Panc1 (cell line): Measurements from ENCODE around the gene PTTG1IP. TPM values are rescaled to one million over a fixed set of nuclear protein-coding genes. Genes with fewer than 3 reads are reported as not detected.

Experiments used
- ATAC-seq: fragments of 200-7000 bp; cut with Tn5 transposase; 2 replicates; pipeline ENCODE4 v1.9.1; 2020; ENCODE audit warnings: mild to moderate bottlenecking, moderate library complexity
- BruUV-seq: library from RNA; stranded (reverse); fragments of 400-500 nt; replicated peaks from 2 replicates; lab custom pipeline; 2021; lab: Mats Ljungman, UMichigan
- CTCF ChIA-PET: fragments of 300-600 bp; sonication (Branson Sonifier 250); formaldehyde crosslinking; loops from one replicate; lab custom pipeline; 2022; ENCODE audit warnings: antibody characterized with exemption; lab: Charles Lee
- POLR2A ChIA-PET: fragments of 300-600 bp; sonication (Branson Sonifier 250); formaldehyde crosslinking; loops from one replicate; lab custom pipeline; 2022; ENCODE audit warnings: antibody characterized with exemption; lab: Charles Lee
- DNase-seq: peaks from one replicate; pipeline ENCODE4 v3.0.0-alpha.2; 2010; ENCODE audit warnings: low read depth, low spot score
- H3K27ac ChIP-seq: 2 replicates; pipeline ENCODE4 v1.5.1; 2011; ENCODE audit warnings: mild to moderate bottlenecking, low read length, inconsistent platforms
- H3K27me3 ChIP-seq: fragments of 200-500 bp; sonication (Bioruptor generic); 2 replicates; pipeline ENCODE4 v1.6.0; 2014; ENCODE audit warnings: low read length, inconsistent platforms; ENCODE audit not compliant: control insufficient read depth, insufficient read depth
- H3K36me3 ChIP-seq: fragments of 200-500 bp; sonication (Bioruptor generic); 2 replicates; pipeline ENCODE4 v1.5.1; 2014; ENCODE audit warnings: inconsistent platforms, mild to moderate bottlenecking, low read length, moderate library complexity; ENCODE audit not compliant: control insufficient read depth, insufficient read depth
- H3K4me1 ChIP-seq: 2 replicates; pipeline ENCODE4 v1.5.1; 2011; ENCODE audit warnings: inconsistent platforms, mild to moderate bottlenecking, low read length, moderate library complexity; ENCODE audit not compliant: control insufficient read depth, insufficient read depth
- H3K4me3 ChIP-seq, 2 experiments: 2 replicates each; pipeline ENCODE4 v1.5.1; 2011 to 2012; ENCODE audit warnings: low read depth in 2 of 2, low read length in 2 of 2, mild to moderate bottlenecking in 2 of 2, inconsistent platforms in 1 of 2, moderate library complexity in 1 of 2
- H3K9me3 ChIP-seq: fragments of 200-500 bp; sonication (Bioruptor generic); 2 replicates; pipeline ENCODE4 v1.5.1; 2014; ENCODE audit warnings: low read depth, mild to moderate bottlenecking, inconsistent platforms, low read length, moderate library complexity; ENCODE audit not compliant: control insufficient read depth, insufficient read depth
- CTCF ChIP-seq: fragments of 450-650 bp; IDR thresholded peaks from 2 replicates; pipeline ENCODE4 v1.5.1; 2017; ENCODE audit warnings: mild to moderate bottlenecking
- POLR2AphosphoS5 ChIP-seq: IDR thresholded peaks from 2 replicates; pipeline ENCODE4 v1.6.1; 2012; ENCODE audit warnings: mild to moderate bottlenecking, low read depth, low read length, moderate library complexity
- SIN3A ChIP-seq: IDR thresholded peaks from 2 replicates; pipeline ENCODE4 v1.6.1; 2012; ENCODE audit warnings: low read depth, mild to moderate bottlenecking, low read length, moderate library complexity, borderline replicate concordance; ENCODE audit not compliant: insufficient read depth
- TCF7L2 ChIP-seq: IDR thresholded peaks from 2 replicates; pipeline ENCODE4 v1.6.1; 2011; ENCODE audit warnings: mild to moderate bottlenecking, low read depth, low read length, inconsistent platforms
- in situ Hi-C: cut with HindIII; loops from 2 replicates; pipeline ENCODE4 v1.10.0; 2016; ENCODE audit warnings: low sequenced_read_pairs, low pct_unique_long_range_greater_than_20kb
- intact Hi-C: fragments of 100-400 bp; cut with micrococcal nuclease; formaldehyde crosslinking; loops from one replicate; pipeline ENCODE4 v1.10.0; 2022; ENCODE audit not compliant: unreplicated experiment
- total RNA-seq: library from RNA; stranded (reverse); gene quantifications from one replicate; pipeline ENCODE4 v1.2.1, GENCODE V29; 2021; ENCODE audit not compliant: unreplicated experiment
- TF ChIP-seq, protein P1 (sequence below), 2 experiments: IDR thresholded peaks; 2 replicates each; pipeline ENCODE4 v1.6.1; 2011 to 2012; ENCODE audit warnings: low read depth in 2 of 2, control low read depth in 1 of 2, low read length in 1 of 2, mild to moderate bottlenecking in 1 of 2, moderate library complexity in 1 of 2; ENCODE audit not compliant: insufficient read depth in 1 of 2

PTTG1IP gene
- total RNA-seq, 1 experiment from 2014 or later, result 226 TPM

GRCh38 chr21:44805859-44806258, 67.6 kb downstream of the PTTG1IP start:
- in situ Hi-C loops (no loop called here), intact Hi-C loops (no loop called here)
- ChIA-PET CTCF (no interaction called here), POLR2A (interaction anchor here (0.5 kb wide), 1 partner anchor 21 kb away, joined by 5 read pairs; no protein-coding TSS in a partner anchor)
- ATAC-seq (no peak), DNase-seq (no peak)
- TF ChIP-seq SIN3A, result no peak
- TF ChIP-seq POLR2AphosphoS5, result no peak
- Histone ChIP-seq H3K4me1 (peaks cover 4% of the 10 kb centered on the region), H3K27ac (no peak overlapping the region), H3K4me3 (no peak overlapping the region), H3K9me3 (no peaks in the 10 kb centered on the region), H3K27me3 (no peaks in the 10 kb centered on the region), H3K36me3 (peaks cover 3% of the 10 kb centered on the region; the same call in 1 of the 2 replicates)
- BruUV-seq, result no TSS peak

- H3K4me3 ChIP-seq, result no peak overlapping the region
- intact Hi-C loops (no loop called here), in situ Hi-C loops (no loop called here)
- no peak overlapping the region for H3K27ac ChIP-seq
- H3K36me3 ChIP-seq, result peaks cover 3% of the 10 kb centered on the region
- H3K9me3 ChIP-seq, result no peaks in the 10 kb centered on the region
- CTCF ChIA-PET, result no interaction called here
- ATAC-seq, result no peak
- peaks cover 8% of the 10 kb centered on the region for H3K4me1 ChIP-seq
- TF ChIP-seq, protein P1, sequence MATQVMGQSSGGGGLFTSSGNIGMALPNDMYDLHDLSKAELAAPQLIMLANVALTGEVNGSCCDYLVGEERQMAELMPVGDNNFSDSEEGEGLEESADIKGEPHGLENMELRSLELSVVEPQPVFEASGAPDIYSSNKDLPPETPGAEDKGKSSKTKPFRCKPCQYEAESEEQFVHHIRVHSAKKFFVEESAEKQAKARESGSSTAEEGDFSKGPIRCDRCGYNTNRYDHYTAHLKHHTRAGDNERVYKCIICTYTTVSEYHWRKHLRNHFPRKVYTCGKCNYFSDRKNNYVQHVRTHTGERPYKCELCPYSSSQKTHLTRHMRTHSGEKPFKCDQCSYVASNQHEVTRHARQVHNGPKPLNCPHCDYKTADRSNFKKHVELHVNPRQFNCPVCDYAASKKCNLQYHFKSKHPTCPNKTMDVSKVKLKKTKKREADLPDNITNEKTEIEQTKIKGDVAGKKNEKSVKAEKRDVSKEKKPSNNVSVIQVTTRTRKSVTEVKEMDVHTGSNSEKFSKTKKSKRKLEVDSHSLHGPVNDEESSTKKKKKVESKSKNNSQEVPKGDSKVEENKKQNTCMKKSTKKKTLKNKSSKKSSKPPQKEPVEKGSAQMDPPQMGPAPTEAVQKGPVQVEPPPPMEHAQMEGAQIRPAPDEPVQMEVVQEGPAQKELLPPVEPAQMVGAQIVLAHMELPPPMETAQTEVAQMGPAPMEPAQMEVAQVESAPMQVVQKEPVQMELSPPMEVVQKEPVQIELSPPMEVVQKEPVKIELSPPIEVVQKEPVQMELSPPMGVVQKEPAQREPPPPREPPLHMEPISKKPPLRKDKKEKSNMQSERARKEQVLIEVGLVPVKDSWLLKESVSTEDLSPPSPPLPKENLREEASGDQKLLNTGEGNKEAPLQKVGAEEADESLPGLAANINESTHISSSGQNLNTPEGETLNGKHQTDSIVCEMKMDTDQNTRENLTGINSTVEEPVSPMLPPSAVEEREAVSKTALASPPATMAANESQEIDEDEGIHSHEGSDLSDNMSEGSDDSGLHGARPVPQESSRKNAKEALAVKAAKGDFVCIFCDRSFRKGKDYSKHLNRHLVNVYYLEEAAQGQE (IDR thresholded peaks at IDR 0.05; ENCODE audit: insufficient read depth in 1 of 2, low read depth in 2 of 2, low read length in 1 of 2), result no peak
- TF ChIP-seq TCF7L2, result no peak
- no peak for TF ChIP-seq SIN3A
- TF ChIP-seq POLR2AphosphoS5, result no peak
- no peak for TF ChIP-seq CTCF
- POLR2A ChIA-PET, result interaction anchor here (0.5 kb wide), 1 partner anchor 68 kb away, joined by 6 read pairs; the partner anchor contains the start of gene PTTG1IP
- BruUV-seq, result no TSS peak
- H3K27me3 ChIP-seq, result no peaks in the 10 kb centered on the region
- DNase-seq, result no peak
Observed at GRCh38 chr21:44805226-44805625, 68.3 kb downstream of the PTTG1IP start.

- ChIA-PET POLR2A (interaction anchor here (0.5 kb wide), 1 partner anchor 69 kb away, joined by 6 read pairs; the partner anchor contains the start of gene PTTG1IP), CTCF (no interaction called here)
- H3K27ac ChIP-seq, result no peak overlapping the region
- peaks cover 12% of the 10 kb centered on the region for H3K4me1 ChIP-seq
- H3K9me3 ChIP-seq, result no peaks in the 10 kb centered on the region
- H3K4me3 ChIP-seq, result no peak overlapping the region
- in situ Hi-C loops (no loop called here), intact Hi-C loops (no loop called here)
- TF ChIP-seq, protein P1 (IDR thresholded peaks at IDR 0.05; ENCODE audit: insufficient read depth in 1 of 2, low read depth in 2 of 2, low read length in 1 of 2), result no peak
- no peak for TF ChIP-seq TCF7L2
- TF ChIP-seq POLR2AphosphoS5, result no peak; the same call in 1 of the 2 replicates
- TF ChIP-seq CTCF, result no peak
- no peak for TF ChIP-seq SIN3A
- H3K36me3 ChIP-seq, result peaks cover 3% of the 10 kb centered on the region
- no TSS peak for BruUV-seq
- ATAC-seq (no peak), DNase-seq (no peak)
- no peaks in the 10 kb centered on the region for H3K27me3 ChIP-seq
Observed at GRCh38 chr21:44804762-44805161, 68.7 kb downstream of the PTTG1IP start.
